Measurements from ENCODE around the gene AGBL5.

DNA sequence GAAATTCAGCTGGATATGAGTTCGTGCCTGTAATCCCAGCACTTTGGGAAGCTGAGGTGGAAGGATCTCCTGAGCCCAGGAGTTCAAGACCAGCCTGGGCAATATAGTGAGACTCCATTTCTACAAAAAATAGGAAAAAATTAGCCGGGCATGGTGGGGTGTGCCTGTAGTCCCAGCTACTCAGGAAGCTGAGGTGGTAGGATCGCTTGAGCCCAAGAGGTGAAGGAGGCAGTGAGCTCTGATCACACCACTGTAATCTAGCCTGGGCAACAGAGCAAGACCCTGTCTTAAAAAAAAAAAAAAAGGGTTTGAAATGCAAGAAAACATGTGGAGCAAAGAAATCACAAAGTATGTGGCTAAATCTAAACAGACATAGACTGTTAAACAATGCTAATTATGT is 57.6 kb downstream of the AGBL5 start:
- TF ChIP-seq, protein P1, sequence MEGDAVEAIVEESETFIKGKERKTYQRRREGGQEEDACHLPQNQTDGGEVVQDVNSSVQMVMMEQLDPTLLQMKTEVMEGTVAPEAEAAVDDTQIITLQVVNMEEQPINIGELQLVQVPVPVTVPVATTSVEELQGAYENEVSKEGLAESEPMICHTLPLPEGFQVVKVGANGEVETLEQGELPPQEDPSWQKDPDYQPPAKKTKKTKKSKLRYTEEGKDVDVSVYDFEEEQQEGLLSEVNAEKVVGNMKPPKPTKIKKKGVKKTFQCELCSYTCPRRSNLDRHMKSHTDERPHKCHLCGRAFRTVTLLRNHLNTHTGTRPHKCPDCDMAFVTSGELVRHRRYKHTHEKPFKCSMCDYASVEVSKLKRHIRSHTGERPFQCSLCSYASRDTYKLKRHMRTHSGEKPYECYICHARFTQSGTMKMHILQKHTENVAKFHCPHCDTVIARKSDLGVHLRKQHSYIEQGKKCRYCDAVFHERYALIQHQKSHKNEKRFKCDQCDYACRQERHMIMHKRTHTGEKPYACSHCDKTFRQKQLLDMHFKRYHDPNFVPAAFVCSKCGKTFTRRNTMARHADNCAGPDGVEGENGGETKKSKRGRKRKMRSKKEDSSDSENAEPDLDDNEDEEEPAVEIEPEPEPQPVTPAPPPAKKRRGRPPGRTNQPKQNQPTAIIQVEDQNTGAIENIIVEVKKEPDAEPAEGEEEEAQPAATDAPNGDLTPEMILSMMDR (IDR thresholded peaks at IDR 0.05): no peak
- no peak for TF ChIP-seq EZH2 (IDR thresholded peaks at IDR 0.05; ENCODE audit: borderline replicate concordance, insufficient read depth, low read depth, low read length, poor library complexity, severe bottlenecking)
